K562 (cell line): ENCODE results near the gene ADGRB3. TPM values are rescaled to one million over a fixed set of nuclear protein-coding genes. Genes with fewer than 3 reads are reported as not detected.

Experiments
- ATAC-seq: fragments of 200-7000 bp; cut with Tn5 transposase; 3 replicates; pipeline ENCODE4 v1.9.1; 2020; ENCODE audit warnings: moderate library complexity
- BruUV-seq: library from RNA; stranded (reverse); fragments of 400-500 nt; replicated peaks from 2 replicates; lab custom pipeline; 2021; lab: Mats Ljungman, UMichigan
- CTCF ChIA-PET: fragments of 300-600 bp; formaldehyde crosslinking; extraction: SDS; loops from one replicate; lab custom pipeline; 2021; ENCODE audit warnings: low intra/inter-chr PET ratio; lab: Yijun Ruan, JAX
- POLR2A ChIA-PET: fragments of 300-600, 350-650 bp; sonication (Branson Sonifier 250); formaldehyde crosslinking; extraction: SDS; loops from one replicate; lab custom pipeline; 2021; ENCODE audit warnings: antibody characterized with exemption, inconsistent platforms; lab: Yijun Ruan, JAX
- DNase-seq, 4 experiments: peaks; one replicate each; pipeline versions ENCODE4 v3.0.0 to v3.0.0-alpha.2; 2011 to 2018; ENCODE audit warnings: low spot score in 3 of 4, mixed read lengths in 3 of 4; ENCODE audit errors: extremely low read depth in 1 of 4
- FAIRE-seq: peaks from 2 replicates; lab custom pipeline; 2011; peaks lifted over from hg19 to GRCh38; lab: Jason Lieb, UNC
- H2AFZ ChIP-seq: 2 replicates; pipeline ENCODE4 v1.6.0; 2011; ENCODE audit warnings: low read depth, low read length, control low read depth, inconsistent platforms
- H3K27ac ChIP-seq: fragments of 200-600 bp; 3 replicates; pipeline ENCODE4 v1.8.0; 2011; ENCODE audit warnings: low read depth, mild to moderate bottlenecking, control low read depth, inconsistent platforms, low read length, moderate library complexity, mixed read lengths; ENCODE audit errors: extremely low read depth
- H3K27me3 ChIP-seq, 2 experiments: fragments of 300-600 bp in 1 of 2; 2 replicates in 1 of 2; 3 replicates in 1 of 2; pipeline versions ENCODE4 v1.6.0 to v1.8.0; 2011; ENCODE audit warnings: inconsistent platforms in 2 of 2, low read length in 2 of 2, mild to moderate bottlenecking in 1 of 2, mixed read lengths in 1 of 2, moderate library complexity in 1 of 2; ENCODE audit not compliant: control insufficient read depth in 2 of 2, insufficient read depth in 2 of 2
- H3K36me3 ChIP-seq: fragments of 300-600 bp; 3 replicates; pipeline ENCODE4 v1.8.0; 2011; ENCODE audit warnings: mild to moderate bottlenecking, low read length, inconsistent platforms; ENCODE audit not compliant: control insufficient read depth, insufficient read depth
- H3K4me1 ChIP-seq, 2 experiments: fragments of 200-600 bp in 1 of 2; replicated peaks in 1 of 2; 2 replicates in 1 of 2; 3 replicates in 1 of 2; pipeline versions ENCODE4 v1.5.1 to v1.8.0; 2011; ENCODE audit warnings: inconsistent platforms in 2 of 2, low read length in 2 of 2, mild to moderate bottlenecking in 1 of 2, mixed read lengths in 1 of 2, moderate library complexity in 1 of 2; ENCODE audit not compliant: control insufficient read depth in 2 of 2, insufficient read depth in 2 of 2
- H3K4me2 ChIP-seq: 2 replicates; pipeline ENCODE4 v1.6.1; 2011; ENCODE audit warnings: low read length, control low read depth, inconsistent platforms, mixed read lengths; ENCODE audit not compliant: insufficient read depth
- H3K4me3 ChIP-seq: fragments of 200-600 bp; sonication (generic), shearing (Covaris generic); 2 replicates; pipeline ENCODE4 v1.5.1; 2016; ENCODE audit warnings: control low read depth, inconsistent platforms
- H3K79me2 ChIP-seq: fragments of 200-600 bp; 3 replicates; pipeline ENCODE4 v1.8.0; 2011; ENCODE audit warnings: low read length, inconsistent platforms; ENCODE audit not compliant: control insufficient read depth, insufficient read depth
- H3K9ac ChIP-seq, 2 experiments: 2 replicates each; pipeline versions ENCODE4 v1.6.0 to v1.6.1; 2011; ENCODE audit warnings: low read depth in 2 of 2, low read length in 2 of 2, control low read depth in 1 of 2, inconsistent platforms in 1 of 2, mild to moderate bottlenecking in 1 of 2, mixed read lengths in 1 of 2; ENCODE audit not compliant: insufficient read depth in 1 of 2
- H3K9me1 ChIP-seq: one replicate; pipeline ENCODE4 v1.6.0; 2011; ENCODE audit warnings: inconsistent platforms, mild to moderate bottlenecking, low read length, moderate library complexity; ENCODE audit not compliant: control insufficient read depth, insufficient read depth
- H3K9me3 ChIP-seq: replicated peaks from 2 replicates; pipeline ENCODE4 v1.5.1; 2011; ENCODE audit warnings: low read depth, low read length, inconsistent platforms; ENCODE audit not compliant: control insufficient read depth, insufficient read depth
- H4K20me1 ChIP-seq: replicated peaks from 2 replicates; pipeline ENCODE4 v1.6.1; 2011; ENCODE audit warnings: low read length, inconsistent platforms, mixed read lengths; ENCODE audit not compliant: control insufficient read depth, insufficient read depth
- ARHGAP35 ChIP-seq: fragments of 450-650 bp; IDR thresholded peaks from 2 replicates; pipeline ENCODE4 v1.6.1; 2018; ENCODE audit not compliant: partially characterized antibody
- BDP1 ChIP-seq: IDR thresholded peaks from 3 replicates; pipeline ENCODE4 v1.6.1; 2011; ENCODE audit not compliant: insufficient read length, insufficient read depth
- CBFB ChIP-seq: sonication (generic); formaldehyde crosslinking; IDR thresholded peaks from 2 replicates; pipeline ENCODE4 v1.4.0; 2020; ENCODE audit warnings: mild to moderate bottlenecking, missing genetic modification reagents
- EP400 ChIP-seq: fragments of 450-650 bp; IDR thresholded peaks from 2 replicates; pipeline ENCODE4 v1.6.1; 2017; ENCODE audit warnings: antibody characterized with exemption, mild to moderate bottlenecking, moderate library complexity
- GABPB1 ChIP-seq: sonication (generic); formaldehyde crosslinking; IDR thresholded peaks from 2 replicates; pipeline ENCODE4 v1.8.0; 2022; ENCODE audit warnings: mild to moderate bottlenecking, missing genetic modification reagents
- GTF2F1 ChIP-seq: IDR thresholded peaks from 2 replicates; pipeline ENCODE4 v1.6.1; 2011; ENCODE audit warnings: low read depth, low read length, improper control_type of control experiment
- HSF4 ChIP-seq: fragments of 250-450 bp; sonication (Bioruptor Pico); IDR thresholded peaks from 2 replicates; pipeline ENCODE4 v2.1.2; 2022; ENCODE audit warnings: mild to moderate bottlenecking, moderate library complexity, borderline replicate concordance
- MAFF ChIP-seq: IDR thresholded peaks from 2 replicates; pipeline ENCODE4 v1.6.1; 2012; ENCODE audit warnings: low read length, improper control_type of control experiment
- NCOA1 ChIP-seq: fragments of 450-650 bp; IDR thresholded peaks from 2 replicates; pipeline ENCODE4 v1.6.1; 2016; ENCODE audit warnings: low read depth
- RFX5 ChIP-seq: IDR thresholded peaks from 2 replicates; pipeline ENCODE4 v1.6.1; 2011; ENCODE audit warnings: low read depth, mild to moderate bottlenecking, improper control_type of control experiment, low read length
- SNIP1 ChIP-seq: fragments of 450-650 bp; IDR thresholded peaks from 2 replicates; pipeline ENCODE4 v1.7.1; 2017; ENCODE audit warnings: low read depth, mild to moderate bottlenecking
- ZNF583 ChIP-seq: fragments of 250-450 bp; sonication (Bioruptor Pico); IDR thresholded peaks from 2 replicates; pipeline ENCODE4 v1.4.0; 2020
- WGBS: fragments of 100-300 bp; shearing (Covaris generic); methylation state at CpG from one replicate; pipeline ENCODE4 v1.1.6; 2016; ENCODE audit warnings: low coverage, mixed read lengths; ENCODE audit not compliant: insufficient coverage; ENCODE audit errors: missing lambda C conversion rate; 5-methylcytosine and 5-hydroxymethylcytosine counted together
- in situ Hi-C: fragments of 300-500 bp; cut with MboI; formaldehyde crosslinking; loops from 4 replicates; pipeline ENCODE4 v1.15.0; 2018; ENCODE audit warnings: inconsistent platforms, mixed read lengths
- intact Hi-C: fragments of 100-400 bp; cut with micrococcal nuclease; formaldehyde crosslinking; loops from 2 replicates; pipeline ENCODE4 v1.14.2; 2022
- polyA plus RNA-seq, 8 experiments: library from polyadenylated mRNA; depleted of rRNA in 4 of 8; stranded (reverse) in 5 of 8; unstranded in 3 of 8; fragments of >200 nt; fragmentation: Nextera tagmentation in 2 of 8; fragmentation: Illumina TruSeq in 1 of 8; extraction: Ambion mirVana in 2 of 8; extraction: Trizol in 1 of 8; gene quantifications; 2 replicates each; pipeline versions ENCODE4 v1.2.1 to v1.2.3, GENCODE V29; 2011 to 2014; ENCODE audit warnings: inconsistent platforms in 1 of 8, missing spikeins in 1 of 8
- total RNA-seq, 7 experiments: library from RNA; depleted of rRNA in 6 of 7; stranded (reverse); fragments of >200 nt in 6 of 7; fragmentation: Illumina TruSeq in 2 of 7; extraction: Trizol in 2 of 7; gene quantifications; 2 replicates each; pipeline versions ENCODE4 v1.2.1 to v1.2.3, GENCODE V29; 2011 to 2021; ENCODE audit warnings: low replicate concordance in 1 of 7
- TF ChIP-seq, protein P1 (sequence below): sonication (generic); formaldehyde crosslinking; IDR thresholded peaks from 2 replicates; pipeline ENCODE4 v1.4.0; 2020; ENCODE audit warnings: mild to moderate bottlenecking, missing genetic modification reagents
- TF ChIP-seq, protein P2 (sequence below): fragments of 450-650 bp; conservative IDR thresholded peaks from 2 replicates; pipeline ENCODE4 v1.6.1; 2016; ENCODE audit warnings: missing genetic modification characterization, low read depth, mild to moderate bottlenecking, missing compliant biosample characterization, moderate library complexity

Gene ADGRB3
- total and polyA plus RNA-seq, 9 of the 15 experiments (the other 6 are each of a cell fraction or from before 2014, with no cell fraction given), result 0.90 to 7.8 (median 2.4) TPM

DNA sequence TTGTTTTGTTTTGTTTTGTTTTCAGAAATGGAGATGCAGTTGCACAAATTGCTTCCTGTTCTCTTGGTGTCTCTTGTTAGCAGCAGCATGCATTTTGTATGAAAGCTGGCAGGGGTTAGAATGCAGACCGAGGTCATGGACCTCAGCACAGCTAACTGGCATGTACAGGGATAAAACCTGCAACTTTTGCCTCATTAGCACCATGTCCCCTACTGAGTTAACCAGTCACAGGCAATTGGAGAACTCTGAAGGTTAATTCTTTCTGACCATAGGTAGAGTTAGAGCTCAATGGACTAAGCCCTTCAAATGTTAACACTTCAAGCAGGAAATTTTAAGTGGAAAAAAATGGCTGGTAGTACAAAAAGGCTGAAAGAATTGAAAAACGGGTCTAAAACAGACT, 377.1 kb downstream of the ADGRB3 start:
- FAIRE-seq (no peak), ATAC-seq (no peak), DNase-seq (no peak)
- H2AFZ ChIP-seq, result no peak overlapping the region
- no peak overlapping the region for H3K27ac ChIP-seq
- intact Hi-C loops (no loop called here), in situ Hi-C loops (no loop called here)
- H3K27me3 ChIP-seq, result no peaks in the 10 kb centered on the region
- no peaks in the 10 kb centered on the region for H3K9me3 ChIP-seq
- WGBS, result 0% methylated on average over 2 of the region's 2 CpGs
- H4K20me1 ChIP-seq, result no peaks in the 10 kb centered on the region; the same call in 1 of the 2 replicates
- no peaks in the 10 kb centered on the region for H3K9me1 ChIP-seq
- no peak overlapping the region for H3K9ac ChIP-seq
- no TSS peak for BruUV-seq
- ChIA-PET POLR2A (no interaction called here), CTCF (interaction anchor here (0.6 kb wide), 1 partner anchor 28 kb away, joined by 4 read pairs; no protein-coding TSS in a partner anchor)
- H3K4me2 ChIP-seq, result no peak overlapping the region
- no peaks in the 10 kb centered on the region for H3K36me3 ChIP-seq
- no peak overlapping the region for H3K4me3 ChIP-seq
- no peaks in the 10 kb centered on the region for H3K79me2 ChIP-seq
- H3K4me1 ChIP-seq, result no peaks in the 10 kb centered on the region
- TF ChIP-seq BDP1 (no peak), GABPB1 (CRISPR knock-in tag) (no peak), CBFB (CRISPR knock-in tag) (no peak), HSF4 (CRISPR knock-in tag) (no peak), ZNF583 (CRISPR knock-in tag) (no peak)

DNA sequence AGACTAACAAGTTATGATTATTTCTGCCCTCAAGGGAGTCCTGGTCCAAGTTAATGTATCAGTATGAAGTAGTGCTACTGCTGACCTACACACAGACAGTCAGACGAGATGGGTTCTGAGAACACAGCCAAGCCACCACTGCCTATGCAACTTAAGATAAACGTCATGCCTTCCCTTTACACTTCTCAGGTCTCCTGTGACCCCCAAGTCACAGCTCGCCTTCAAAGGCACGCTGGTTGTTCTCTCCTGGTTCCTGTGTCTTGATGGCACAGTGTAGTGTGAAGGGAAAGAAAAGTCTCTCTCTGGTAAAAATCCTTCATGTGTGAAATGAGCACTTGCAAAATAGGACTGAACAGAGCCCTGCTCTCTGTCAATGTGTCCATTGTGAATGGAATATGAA, 377.8 kb downstream of the ADGRB3 start:
- no peak for ATAC-seq
- no peak overlapping the region for H3K27ac ChIP-seq
- no peaks in the 10 kb centered on the region for H3K9me3 ChIP-seq
- no peaks in the 10 kb centered on the region for H3K4me1 ChIP-seq
- intact Hi-C loops, result no loop called here
- H3K36me3 ChIP-seq, result no peaks in the 10 kb centered on the region
- no peak for FAIRE-seq
- WGBS, result 7% methylated on average over 4 of the region's 4 CpGs
- ChIA-PET CTCF (interaction anchor here (0.6 kb wide), 1 partner anchor 28 kb away, joined by 4 read pairs; no protein-coding TSS in a partner anchor), POLR2A (no interaction called here)
- no peaks in the 10 kb centered on the region for H3K79me2 ChIP-seq
- no peak overlapping the region for H3K4me2 ChIP-seq
- no peaks in the 10 kb centered on the region for H3K27me3 ChIP-seq
- in situ Hi-C loops, result no loop called here
- no peaks in the 10 kb centered on the region for H3K9me1 ChIP-seq
- DNase-seq, result no peak
- H3K4me3 ChIP-seq, result no peak overlapping the region
- no peak overlapping the region for H3K9ac ChIP-seq
- BruUV-seq, result no TSS peak
- no peak overlapping the region for H2AFZ ChIP-seq
- no peaks in the 10 kb centered on the region; the same call in 1 of the 2 replicates for H4K20me1 ChIP-seq
- no peak for TF ChIP-seq SNIP1
- TF ChIP-seq EP400, result no peak
- TF ChIP-seq, protein P1, sequence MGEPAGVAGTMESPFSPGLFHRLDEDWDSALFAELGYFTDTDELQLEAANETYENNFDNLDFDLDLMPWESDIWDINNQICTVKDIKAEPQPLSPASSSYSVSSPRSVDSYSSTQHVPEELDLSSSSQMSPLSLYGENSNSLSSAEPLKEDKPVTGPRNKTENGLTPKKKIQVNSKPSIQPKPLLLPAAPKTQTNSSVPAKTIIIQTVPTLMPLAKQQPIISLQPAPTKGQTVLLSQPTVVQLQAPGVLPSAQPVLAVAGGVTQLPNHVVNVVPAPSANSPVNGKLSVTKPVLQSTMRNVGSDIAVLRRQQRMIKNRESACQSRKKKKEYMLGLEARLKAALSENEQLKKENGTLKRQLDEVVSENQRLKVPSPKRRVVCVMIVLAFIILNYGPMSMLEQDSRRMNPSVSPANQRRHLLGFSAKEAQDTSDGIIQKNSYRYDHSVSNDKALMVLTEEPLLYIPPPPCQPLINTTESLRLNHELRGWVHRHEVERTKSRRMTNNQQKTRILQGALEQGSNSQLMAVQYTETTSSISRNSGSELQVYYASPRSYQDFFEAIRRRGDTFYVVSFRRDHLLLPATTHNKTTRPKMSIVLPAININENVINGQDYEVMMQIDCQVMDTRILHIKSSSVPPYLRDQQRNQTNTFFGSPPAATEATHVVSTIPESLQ (CRISPR knock-in tag), result no peak
- no peak for TF ChIP-seq NCOA1
- no peak for TF ChIP-seq GTF2F1
- TF ChIP-seq, protein P2, sequence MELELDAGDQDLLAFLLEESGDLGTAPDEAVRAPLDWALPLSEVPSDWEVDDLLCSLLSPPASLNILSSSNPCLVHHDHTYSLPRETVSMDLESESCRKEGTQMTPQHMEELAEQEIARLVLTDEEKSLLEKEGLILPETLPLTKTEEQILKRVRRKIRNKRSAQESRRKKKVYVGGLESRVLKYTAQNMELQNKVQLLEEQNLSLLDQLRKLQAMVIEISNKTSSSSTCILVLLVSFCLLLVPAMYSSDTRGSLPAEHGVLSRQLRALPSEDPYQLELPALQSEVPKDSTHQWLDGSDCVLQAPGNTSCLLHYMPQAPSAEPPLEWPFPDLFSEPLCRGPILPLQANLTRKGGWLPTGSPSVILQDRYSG (tag), result no peak
- TF ChIP-seq RFX5, result no peak
- no peak for TF ChIP-seq ARHGAP35
- no peak for TF ChIP-seq MAFF
